ENCODE measurements around the gene KCNG4.

Gene KCNG4

GRCh38 chr16:84199861-84200260 lies 40.0 kb downstream of the KCNG4 start:
- no peak for DNase-seq

GRCh38 chr16:84199097-84199496 lies 40.7 kb downstream of the KCNG4 start:
- DNase-seq = no peak

DNA sequence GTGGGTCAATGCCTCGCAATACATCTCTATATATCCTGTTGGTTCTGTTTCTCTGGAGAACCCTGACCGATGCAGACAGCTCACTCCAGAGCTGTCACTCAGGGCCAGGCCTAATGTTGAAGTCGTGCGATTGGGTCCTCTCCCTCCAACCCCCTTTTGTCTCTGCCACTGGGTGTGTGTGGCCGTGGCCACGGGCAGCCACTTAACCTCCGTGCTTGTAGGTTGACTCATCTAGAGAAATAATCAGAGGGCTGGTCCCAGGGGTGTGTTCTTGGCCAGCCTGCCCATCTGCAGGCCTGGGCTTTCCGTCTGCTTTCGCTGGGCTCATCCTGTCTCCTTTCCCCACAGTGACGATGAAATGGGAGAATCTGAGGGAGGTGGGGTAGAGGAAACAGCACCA lies 41.4 kb downstream of the KCNG4 start:
- no peak for DNase-seq

- DNase-seq = no peak
Measured at GRCh38 chr16:84197466-84198128, 42.2 kb downstream of the KCNG4 start.

GRCh38 chr16:84196727-84197394 lies 43.0 kb downstream of the KCNG4 start:
- no peak for DNase-seq

GRCh38 chr16:84196101-84196500 lies 43.7 kb downstream of the KCNG4 start:
- DNase-seq = no peak

DNA sequence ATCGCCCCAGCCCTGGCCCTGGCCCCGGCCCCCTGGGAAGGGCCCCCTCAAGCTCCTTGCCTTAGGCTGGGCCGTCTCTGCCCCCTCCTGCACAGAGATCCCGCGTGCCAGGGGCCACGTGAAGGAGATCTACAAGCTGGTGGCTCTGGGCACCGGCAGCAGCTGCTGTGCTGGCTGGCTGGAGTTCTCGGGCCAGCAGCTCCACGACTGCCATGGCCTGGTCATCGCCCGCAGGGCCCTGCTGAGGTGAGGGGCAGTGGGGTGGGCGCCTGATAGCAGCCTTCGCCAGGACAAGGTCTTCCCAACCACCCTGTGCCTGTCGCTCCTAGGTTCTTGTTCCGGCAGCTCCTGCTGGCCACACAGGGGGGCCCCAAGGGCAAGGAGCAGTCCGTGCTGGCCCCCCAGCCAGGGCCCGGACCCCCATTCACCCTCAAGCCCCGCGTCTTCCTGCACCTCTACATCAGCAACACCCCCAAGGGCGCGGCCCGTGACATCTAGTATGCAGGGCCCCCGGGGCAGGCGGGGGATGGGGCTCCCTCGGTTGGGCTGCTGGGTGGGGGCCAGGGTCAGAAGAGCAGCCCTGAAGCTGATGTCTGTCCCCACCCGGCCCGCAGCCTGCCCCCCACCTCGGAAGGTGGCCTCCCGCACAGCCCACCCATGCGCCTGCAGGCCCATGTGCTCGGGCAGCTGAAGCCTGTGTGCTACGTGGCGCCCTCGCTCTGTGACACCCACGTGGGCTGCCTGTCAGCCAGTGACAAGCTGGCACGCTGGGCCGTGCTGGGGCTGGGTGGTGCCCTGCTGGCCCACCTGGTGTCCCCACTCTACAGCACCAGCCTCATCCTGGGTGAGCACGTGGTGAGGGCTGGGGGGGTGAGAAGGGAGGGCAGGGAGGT lies 44.4 kb downstream of the KCNG4 start:
- DNase-seq = no peak

GRCh38 chr16:84194470-84195200 lies 45.2 kb downstream of the KCNG4 start:
- DNase-seq = peak; percentile 38

DNA sequence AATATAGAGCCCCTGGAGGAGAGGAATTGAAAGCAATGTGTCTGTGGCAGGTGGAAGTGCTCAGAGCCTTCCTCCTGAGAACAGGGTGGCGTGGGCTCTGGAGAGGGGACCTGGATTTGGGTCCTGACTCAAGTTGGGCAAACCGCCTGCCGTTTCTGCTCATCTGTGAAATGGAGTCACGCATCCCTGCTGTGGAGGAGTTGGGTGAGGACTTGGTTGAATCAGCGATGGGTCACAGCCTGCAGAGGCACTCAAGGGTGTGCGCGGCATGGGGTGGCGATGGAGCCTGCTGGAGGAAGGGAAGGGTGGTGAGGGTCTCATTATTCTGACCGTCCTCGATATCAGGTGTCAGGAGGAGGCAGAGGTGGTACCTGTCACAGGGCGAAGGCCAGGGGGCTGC lies 45.8 kb downstream of the KCNG4 start:
- DNase-seq = no peak

GRCh38 chr16:84193480-84193879 lies 46.3 kb downstream of the KCNG4 start:
- no peak for DNase-seq

GRCh38 chr16:84191466-84191865 lies 48.3 kb downstream of the KCNG4 start:
- DNase-seq = no peak

- no peak for DNase-seq
Measured at GRCh38 chr16:84190731-84191388, 49.0 kb downstream of the KCNG4 start, which contains the start of gene ADAD2. ADAD2 (plus strand) TSS chr16:84191157; CDS start chr16:84191231, 74 bp downstream.

GRCh38 chr16:84186685-84187437 lies 53.0 kb downstream of the KCNG4 start, which contains the start of gene TAF1C:
TAF1C (minus strand) TSS chr16:84187057; CDS start chr16:84184988, 2,069 bp downstream.
- peak; percentile 50 for DNase-seq

- no peak for DNase-seq
Measured at GRCh38 chr16:84184775-84185174, 55.0 kb downstream of the KCNG4 start.

DNA sequence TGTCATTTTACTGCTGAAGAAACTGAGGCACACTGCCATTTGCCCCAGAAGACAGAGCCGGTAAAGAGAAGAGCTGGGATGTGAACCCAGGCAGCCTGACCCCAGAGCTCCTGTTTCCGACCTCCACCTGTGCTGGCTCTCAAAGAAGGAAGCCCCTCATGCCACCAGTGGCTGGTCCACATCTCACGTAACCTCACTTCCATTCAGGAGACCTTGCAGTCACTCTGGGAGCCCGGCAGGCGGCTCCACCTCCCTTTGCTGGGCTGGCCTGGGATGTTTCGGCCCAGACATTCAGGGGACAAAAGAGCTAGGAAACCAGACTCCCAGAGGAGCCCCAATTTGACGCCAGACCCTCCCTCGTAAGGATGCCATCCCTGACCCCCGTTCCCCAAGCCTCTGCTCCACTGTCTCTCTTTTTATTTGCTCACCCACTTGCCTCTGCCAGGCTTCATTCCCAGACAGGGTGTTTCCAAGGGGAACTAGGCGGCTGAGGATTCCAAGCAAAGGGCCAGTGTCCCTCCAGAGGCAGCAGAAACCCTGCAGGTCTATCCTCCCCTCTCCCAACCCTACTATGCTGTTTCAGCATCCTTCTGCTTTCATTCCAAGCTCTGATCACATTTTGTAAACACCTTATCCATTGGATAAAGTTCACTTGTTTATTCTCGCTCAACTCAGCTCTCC lies 55.8 kb downstream of the KCNG4 start:
- DNase-seq = no peak

DNA sequence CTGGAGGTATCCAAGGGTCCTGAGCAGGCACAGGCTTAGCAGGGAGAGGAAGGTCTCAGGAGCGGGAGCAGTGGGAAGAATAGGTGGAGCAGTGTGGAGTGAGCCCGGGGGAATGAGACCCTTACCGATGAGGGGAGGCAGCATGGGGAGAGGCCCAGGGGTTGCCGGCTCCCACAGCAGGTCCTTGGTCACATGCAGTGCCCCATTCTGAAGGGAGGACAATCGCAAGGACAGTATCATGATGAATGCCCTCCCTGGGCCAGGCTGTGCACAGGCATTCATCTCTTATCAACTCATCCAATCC lies 56.3 kb downstream of the KCNG4 start:
- DNase-seq = no peak

DNA sequence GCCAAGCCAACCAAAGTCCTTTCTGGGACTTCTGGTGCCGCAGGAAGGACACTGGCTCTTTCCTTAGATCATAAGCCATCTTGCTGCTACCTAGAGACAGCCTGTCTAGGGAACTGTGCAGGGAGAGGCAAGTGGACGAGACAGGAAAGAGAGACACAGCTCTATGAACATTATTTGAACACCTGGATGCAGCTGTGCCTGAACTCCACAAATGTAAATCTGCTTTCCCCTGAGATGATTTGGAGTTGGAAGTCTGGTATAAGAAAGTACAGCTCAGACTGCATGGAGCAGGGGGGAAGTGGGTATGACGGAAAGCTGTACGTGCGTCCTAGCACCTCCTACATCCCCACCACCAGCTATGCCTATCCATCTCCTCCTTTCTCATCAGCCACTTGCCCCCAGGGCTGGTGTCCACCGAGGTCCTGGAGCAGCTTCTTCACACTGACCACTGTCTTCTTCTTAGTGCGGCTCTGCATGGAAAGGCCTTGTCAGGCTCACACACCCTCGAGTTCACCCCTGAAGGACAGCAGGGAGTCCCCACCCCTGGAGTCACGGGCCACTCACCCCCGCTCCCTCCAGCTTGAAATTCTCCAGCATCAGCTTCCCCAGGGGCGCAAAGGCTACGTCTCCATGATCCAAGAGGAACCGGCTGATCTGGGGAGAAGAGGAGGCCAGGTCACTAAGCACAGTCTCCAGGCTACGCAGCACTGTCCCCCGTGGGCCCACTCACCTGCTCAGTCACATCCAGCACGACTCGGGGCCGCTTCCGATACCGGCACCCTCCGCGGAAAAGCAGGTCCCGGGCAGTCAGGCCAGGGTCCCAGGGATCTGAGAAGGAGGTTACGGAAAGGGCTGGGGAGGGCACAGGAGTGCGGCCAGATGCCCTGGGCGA lies 56.9 kb downstream of the KCNG4 start:
- no peak for DNase-seq

DNA sequence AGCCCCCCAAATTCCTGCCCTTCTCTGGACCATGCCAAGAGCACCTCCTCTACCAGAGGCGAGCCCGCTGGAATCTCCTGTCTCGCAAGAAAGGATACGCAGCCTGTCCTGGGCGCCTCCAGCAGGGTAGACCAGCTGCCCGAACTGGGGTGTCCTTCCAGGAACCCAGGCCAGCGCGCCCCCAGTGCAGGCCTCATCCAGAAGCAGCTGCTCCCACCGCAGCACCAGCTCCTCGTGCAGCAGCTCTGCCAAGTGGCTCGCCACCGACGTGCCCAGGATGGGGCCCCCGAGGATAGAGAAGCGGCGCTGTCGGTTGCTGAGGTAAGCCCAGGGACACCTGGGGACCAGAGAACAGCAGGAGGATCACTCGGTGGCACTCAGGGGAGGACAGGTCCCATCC lies 57.7 kb downstream of the KCNG4 start:
- no peak for DNase-seq

GRCh38 chr16:84181144-84181915 lies 58.5 kb downstream of the KCNG4 start:
- no peak for DNase-seq

Measured in DMS79 treated with DMSO at 0.1 percent for 48 hours (cell line).